Heart left ventricle (tissue), 13 donors: ENCODE data around the gene ATXN7L1.

ENCODE experiments used
- POLR2A ChIP-seq, 2 donors: fragments of 450-650 bp; IDR thresholded peaks; one replicate each; pipeline ENCODE4 v1.6.1; 2017; ENCODE audit warnings: antibody characterized with exemption in 2 of 2, mild to moderate bottlenecking in 2 of 2, moderate library complexity in 2 of 2
- TF ChIP-seq, protein P1 (sequence below), 12 donors: fragments of 200-600 bp; sonication (generic) in 4 of 12; IDR thresholded peaks; one replicate each; pipeline versions ENCODE4 v1.5.0 to v1.8.0; 2018 to 2022; ENCODE audit warnings: antibody characterized with exemption in 12 of 12, mild to moderate bottlenecking in 5 of 12
- donor health status: ischemic (EF 13 %, LVEDD 7.1; RV severe dilation, severe dysfunction).
- donor health status: DM: no; HTN: yes; CAD: no.
- donor health status: DM: no; HTN: no; CAD: no.
- donor health status: ischemic (EF 25% LVEDD 6.9; RV normal size, moderate dysfunction).
- donor health status: ischemic (EF 25% LVEDD 5.7; RV mildly dilated, moderate dysfunction).
- donor health status: ischemic (EF 35%, LVEDD 5.7; RV mildly dilated, moderate dysfunction).
- donor health status: nonischemic (EF 11% LVEDD 7.7; RV severe dilation, severe dysfunction).
- donor health status: DM: yes; HTN: yes; CAD: no.
- donor health status: PGD.
- donor health status: ischemic (EF 29% LVEDD 5.4; RV normal size, mild dysfunction).
- donor health status: nonischemic (EF 23%, LVEDD 6.1; RV moderate dilation, normal function).

DNA sequence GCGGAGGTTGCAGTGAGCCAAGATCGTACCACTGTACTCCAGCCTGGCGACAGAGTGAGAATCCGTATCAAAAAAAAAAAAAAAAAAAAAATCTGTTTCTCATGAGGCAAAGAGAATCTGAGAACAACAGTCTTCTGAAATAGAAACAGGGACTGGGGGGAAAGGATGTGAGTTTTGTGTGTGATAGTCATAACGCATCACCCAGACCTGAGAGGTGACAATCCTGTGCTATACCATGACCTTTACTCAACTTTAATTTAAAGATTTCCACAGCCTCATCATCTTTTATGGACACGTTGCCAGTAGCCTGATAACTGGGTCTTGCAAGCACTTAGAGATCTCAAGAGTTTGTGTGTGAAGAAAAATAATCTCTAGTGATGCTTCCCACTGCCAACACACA lies 2.3 kb downstream of the ATXN7L1 start:
- TF ChIP-seq, protein P1, sequence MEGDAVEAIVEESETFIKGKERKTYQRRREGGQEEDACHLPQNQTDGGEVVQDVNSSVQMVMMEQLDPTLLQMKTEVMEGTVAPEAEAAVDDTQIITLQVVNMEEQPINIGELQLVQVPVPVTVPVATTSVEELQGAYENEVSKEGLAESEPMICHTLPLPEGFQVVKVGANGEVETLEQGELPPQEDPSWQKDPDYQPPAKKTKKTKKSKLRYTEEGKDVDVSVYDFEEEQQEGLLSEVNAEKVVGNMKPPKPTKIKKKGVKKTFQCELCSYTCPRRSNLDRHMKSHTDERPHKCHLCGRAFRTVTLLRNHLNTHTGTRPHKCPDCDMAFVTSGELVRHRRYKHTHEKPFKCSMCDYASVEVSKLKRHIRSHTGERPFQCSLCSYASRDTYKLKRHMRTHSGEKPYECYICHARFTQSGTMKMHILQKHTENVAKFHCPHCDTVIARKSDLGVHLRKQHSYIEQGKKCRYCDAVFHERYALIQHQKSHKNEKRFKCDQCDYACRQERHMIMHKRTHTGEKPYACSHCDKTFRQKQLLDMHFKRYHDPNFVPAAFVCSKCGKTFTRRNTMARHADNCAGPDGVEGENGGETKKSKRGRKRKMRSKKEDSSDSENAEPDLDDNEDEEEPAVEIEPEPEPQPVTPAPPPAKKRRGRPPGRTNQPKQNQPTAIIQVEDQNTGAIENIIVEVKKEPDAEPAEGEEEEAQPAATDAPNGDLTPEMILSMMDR (IDR thresholded peaks at IDR 0.05), result no peak
- TF ChIP-seq POLR2A (IDR thresholded peaks at IDR 0.05), result no peak
